Stimulated activated CD4-positive, alpha-beta T cell treated with anti-CD3 and anti-CD28 coated beads, Interleukin-4, amount 100 ng/mL, for 1 hour (primary cell): Measurements from ENCODE around the gene PHEX.

ENCODE experiments used
- DNase-seq: peaks from one replicate; pipeline ENCODE4 v3.0.0-alpha.2; 2020

The PHEX gene

DNA sequence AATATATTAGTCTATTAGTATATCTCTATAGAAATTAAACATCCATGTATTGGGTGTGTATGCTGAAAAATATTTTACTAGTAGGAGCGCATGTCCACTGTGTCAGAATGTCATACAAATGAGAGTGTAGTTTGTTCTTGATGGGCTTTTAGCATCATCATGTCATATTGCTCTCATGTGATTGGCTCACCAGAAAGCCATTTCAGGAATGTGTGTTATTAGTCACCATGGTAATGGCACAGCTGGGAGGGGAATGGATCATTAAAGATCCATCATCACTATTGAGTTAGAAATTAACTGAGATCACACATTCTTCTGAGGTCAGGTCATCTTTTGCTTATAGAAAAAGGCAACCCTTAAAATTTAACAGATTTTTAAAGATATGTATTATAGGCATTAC, 77.3 kb downstream of the PHEX start:
- no peak for DNase-seq

DNA sequence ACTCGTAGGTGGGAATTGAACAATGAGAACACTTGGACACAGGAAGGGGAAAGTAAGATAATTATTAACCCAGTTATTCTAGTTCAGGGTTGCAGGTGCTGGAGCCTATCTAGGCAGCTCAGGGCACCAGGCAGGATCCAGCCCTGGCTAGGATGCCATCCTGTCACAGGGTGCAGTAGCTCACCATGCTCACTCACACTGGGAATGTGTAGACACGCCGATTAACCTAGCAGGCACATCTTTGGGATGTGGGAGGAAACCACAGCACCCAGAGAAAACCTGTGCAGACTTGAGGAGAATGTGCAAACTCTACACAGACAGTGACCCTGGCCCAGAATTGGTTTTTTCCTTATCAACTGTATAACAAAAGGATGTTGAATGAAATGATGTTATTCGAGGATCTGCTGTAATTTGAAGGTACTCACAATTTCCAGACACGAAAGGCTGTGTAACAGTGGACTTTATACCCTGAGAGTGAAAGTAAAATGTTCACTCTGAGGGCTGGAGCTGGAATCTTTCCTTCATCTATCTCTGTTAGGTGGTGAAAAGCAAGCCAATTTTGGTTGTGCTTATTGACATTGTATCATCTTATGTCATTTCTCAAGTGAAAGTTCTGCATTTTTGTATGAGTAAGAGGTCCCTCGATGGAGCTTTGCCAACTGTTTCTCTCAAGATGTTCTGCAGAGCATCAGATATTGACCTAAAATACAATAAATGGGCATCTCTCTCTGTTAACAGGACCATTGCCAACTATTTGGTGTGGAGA, 78.8 kb downstream of the PHEX start:
- DNase-seq = no peak

DNA sequence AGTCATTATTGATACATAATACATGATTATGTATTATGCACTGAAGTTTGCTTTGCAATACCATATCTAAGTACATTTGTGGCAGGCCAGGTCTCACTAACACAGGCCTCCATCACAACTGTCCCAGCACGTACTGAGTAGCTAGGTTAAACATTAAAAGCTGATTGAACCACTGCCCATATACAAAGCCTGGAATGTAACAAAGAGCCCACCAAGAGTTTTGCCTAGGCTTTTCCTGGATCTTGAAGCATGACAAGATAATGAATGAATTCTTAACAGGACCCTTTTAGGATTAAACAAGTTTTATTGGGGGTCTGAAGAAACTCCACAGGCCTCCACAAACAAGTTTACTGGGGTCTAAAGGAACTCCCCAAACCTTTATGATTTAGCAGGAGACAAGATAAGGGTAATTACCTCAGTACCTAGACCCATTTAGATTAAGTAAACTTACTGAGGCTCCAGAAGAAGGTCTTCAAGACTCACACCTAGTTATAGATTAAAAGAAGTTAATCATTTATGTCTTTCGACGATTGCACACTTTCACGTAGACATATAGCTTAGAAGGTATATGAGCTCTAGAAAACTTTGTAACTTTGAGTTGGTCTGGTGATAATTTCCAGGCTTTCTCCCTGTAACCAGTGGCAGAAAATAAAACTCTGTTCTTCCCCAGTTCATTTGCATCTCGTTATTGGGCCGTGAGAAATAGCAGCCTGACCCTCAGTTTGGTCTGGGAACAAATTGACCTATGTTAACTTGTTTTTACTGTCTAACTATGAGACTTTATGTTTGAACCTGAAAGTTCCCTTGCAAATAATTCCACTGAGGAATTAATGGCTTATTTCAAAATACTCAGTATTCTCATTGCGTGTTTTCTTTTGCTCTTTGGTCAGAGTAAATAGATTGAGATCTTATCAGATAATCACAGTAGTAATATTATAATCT, 84.8 kb downstream of the PHEX start:
- no peak for DNase-seq

DNA sequence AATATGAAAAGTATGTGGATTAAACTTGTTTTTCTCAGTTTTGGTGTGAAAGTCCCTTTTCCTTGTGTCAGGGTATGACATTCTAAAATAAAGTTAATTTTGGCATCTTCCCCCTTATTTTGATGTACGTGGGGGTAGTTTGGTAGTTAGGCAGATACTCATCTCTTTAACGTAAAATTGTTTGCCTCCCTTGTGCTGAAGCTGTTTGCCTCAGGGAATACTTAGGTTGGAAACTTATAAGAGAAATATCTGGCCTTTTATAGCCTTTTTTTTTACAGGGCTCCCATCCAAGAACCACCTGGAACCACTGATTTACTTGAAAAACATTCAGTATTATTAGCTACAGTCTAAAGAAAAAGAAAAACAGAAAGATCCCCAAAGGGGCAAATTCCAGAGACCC, 85.5 kb downstream of the PHEX start:
- no peak for DNase-seq

DNA sequence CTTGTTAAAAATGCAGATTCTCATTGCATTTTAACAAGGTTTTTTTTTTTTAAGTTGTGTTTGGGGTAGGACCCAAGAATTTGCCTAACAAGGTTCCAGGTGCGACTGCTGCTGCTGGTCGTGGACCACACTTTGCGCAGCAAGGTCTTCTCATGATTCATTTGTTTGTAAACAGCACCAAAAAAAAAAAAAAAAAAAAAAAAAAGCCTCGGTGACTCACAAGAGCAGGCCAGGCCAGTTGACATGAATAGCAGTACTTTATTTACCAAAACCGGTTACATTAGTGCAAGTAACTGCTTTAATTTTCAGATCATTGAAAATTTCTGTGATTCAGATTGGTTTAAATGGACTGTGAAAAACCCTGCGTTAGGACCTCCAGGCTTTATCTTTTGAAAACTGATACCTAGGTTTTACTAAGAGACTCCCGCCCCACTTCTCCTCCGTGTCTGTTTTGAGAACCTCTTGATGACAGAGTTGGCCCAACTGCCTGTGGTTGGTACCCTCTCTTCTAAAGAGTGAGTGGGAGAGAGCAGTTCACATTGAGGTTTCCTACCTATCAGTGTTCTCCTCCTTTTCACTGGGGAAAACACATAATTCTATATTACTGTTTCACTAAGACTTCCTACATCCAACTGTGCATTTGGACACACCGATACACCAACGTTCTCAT, 86.2 kb downstream of the PHEX start:
- DNase-seq = no peak

DNA sequence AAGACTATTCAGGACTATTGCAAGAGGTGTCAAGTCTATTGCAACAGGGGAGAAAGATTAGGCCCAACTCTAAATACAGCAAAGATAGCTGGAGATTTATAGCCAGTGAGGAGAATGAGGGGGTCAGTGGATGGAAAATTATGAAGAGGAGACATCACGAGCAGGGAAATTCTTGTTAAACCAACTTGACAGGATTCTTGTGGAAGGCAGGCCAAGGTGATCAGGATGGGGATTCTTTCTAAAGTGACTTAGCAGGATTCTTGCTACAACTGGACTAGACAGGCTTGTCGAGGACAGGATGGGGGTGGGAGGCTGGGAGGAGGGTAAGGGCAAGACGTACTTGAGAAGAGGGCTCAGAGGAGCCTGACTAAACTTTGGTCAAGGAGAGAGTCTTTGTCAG, 89.0 kb downstream of the PHEX start:
- no peak for DNase-seq

DNA sequence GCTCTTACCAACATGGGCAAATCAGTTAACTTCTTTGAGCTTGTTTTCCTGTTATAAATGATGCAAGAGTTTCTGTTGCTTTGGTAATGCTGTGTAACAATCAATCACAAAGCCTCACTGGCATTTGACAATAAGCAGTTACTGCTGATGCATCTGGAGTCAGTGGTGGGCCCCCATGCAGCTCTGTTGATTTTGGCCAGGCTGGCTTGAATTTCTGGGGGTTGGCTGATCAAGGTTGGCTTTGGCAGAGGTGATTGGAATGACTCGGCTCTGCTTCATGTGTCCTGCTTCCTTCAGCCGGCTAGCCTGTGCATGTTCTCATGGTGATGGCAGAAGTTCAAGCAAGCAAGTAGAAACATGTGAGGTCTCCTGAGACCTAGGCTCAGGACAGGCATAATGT, 90.4 kb downstream of the PHEX start:
- no peak for DNase-seq

DNA sequence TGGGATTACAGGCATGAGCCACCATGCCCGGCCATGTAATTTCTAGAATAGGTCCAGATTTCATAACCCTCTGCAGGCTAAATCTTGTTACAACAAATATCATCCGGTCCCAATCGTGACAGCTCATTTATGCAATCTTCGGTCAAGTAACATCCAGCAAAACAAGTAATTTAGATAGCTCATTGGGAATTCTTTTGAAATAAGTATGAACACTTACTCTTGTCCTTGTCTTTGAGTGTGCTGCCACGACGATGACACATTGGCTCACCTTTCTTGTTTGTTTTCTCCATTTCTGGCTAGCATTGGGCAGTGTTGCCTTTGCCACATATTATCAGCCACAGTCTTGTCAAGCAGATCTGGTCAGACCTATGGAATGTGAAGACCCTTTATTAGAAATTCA, 92.0 kb downstream of the PHEX start:
- no peak for DNase-seq

DNA sequence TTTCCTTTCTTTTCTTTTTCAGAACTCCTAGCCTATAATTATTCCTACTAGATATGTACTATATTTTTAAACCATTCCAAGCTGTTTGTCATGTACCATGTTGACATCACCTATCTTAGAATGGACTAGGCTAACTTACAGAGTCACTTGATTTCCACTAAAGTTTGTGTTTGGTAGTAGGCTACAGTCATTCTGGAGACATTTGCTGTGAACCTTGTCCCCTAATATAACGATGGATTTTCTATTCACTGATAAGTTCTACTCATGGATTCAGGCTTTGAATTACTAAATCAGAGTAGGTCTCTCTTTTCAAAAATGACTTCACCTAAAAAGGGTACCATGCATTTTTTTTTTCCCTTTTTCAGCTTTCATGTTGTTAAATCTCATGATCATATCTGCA, 93.4 kb downstream of the PHEX start:
- DNase-seq = no peak

DNA sequence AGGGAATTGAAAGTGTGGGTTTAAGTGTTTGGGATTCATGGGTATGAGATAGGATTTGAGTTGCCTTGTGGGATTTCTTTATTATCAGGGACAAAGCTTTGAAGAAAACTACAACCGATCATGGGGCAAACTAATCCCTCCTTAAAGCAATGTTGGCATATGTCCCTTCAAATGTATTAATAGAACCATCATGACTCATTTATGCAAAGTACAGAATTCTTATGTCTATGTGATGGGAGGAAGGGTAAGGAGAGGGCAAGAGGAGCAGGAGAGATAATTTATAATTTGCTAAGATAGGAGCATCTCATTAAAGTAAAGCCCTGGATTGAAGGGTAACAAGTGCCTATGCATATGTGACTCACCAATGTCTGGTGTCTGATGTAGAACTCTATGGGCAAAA, 94.2 kb downstream of the PHEX start:
- no peak for DNase-seq

DNA sequence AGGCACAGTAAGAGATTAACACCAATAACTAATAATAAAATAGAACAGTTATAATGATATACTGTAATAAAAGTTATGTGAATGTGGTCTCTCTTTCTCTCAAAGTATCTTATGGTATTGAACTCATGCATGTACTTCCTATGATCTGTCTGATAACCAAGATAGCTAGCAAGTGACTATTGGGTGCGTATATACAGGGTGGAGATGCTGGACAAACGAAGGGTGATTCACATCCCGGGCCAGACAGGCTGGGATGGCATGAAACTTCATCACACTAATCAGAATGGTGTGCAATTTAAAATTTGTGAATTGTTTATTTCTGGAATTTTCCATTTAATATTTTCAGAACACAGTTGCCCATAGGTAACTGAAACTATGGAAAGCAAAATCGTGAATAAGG, 96.8 kb downstream of the PHEX start:
- DNase-seq = no peak

DNA sequence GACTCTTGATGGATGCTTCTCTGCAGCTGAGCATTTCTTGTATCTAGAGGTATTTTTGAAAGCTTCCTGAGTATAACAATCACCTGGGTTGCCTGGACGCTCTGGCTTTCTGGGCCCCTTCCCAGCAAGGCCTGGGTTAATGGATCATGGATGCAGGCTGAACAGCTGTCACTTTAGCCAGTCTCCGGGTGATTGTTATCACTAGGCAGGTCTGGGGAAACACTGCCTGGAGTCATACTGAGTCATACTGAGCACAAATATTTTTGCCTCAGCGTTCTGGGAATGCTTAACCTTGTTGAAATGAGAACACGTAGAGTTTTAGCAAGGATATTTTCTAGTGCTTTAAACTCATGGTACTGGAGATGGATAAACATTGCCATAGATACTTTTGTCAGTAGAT, 102.6 kb downstream of the PHEX start:
- no peak for DNase-seq

DNA sequence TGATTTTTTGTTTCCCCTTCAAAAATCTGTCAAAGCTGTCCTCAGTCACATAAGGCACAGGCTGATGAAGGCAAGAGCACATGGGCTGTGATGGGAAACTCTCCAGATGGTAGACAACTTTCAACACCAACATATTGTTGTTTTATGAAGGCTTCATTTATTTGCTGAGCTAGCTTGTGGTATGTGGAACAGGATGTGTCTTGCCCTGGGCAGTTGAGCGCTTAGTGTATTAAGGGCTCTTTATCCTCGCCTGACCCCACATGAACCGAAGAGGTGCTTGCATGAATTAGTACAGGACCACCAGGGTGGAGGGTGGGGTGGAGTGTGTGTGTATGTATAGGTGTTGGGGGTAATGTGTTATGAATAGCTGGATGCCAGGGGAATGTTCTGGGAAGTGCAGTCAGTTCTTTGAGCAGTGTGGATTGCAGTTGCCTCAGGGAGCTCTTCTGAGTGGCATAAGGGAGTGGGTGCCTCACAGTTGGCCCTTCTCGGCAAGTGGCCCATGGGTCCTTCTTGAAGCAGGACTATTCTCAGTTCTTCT, 103.1 kb downstream of the PHEX start:
- DNase-seq = no peak

DNA sequence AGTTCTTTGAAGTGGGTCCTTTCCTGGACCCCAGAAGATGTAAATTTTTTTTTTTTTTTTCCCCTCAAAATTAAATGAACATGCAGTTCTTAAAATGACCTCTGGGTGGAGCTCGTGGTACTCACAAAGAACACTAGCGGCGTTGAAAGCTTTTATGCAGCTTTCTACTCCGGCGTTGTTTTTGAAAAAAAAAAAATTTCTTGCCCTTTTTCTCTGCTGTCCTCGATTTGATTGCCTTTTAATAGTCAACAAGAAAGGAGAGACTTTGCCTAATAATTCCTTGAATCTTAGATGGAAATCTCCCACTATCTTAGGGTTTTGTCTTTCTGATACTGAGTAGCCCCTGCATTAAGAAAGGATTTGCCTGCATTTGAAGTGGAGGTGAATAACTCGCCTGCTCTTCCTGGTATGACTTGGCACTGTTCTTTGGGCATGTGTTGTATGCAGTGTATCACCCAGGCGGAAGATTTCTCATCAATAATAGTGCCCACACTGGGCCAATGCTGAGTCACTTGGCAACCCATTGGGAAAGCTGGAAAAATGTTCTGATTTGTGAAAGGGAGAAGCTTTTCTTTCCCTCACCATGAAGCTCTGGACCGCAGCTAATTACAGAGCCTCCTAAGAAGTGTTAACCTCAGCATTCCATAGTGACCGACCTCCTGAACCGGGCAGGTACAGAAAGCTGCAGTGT, 104.0 kb downstream of the PHEX start:
- no peak for DNase-seq

DNA sequence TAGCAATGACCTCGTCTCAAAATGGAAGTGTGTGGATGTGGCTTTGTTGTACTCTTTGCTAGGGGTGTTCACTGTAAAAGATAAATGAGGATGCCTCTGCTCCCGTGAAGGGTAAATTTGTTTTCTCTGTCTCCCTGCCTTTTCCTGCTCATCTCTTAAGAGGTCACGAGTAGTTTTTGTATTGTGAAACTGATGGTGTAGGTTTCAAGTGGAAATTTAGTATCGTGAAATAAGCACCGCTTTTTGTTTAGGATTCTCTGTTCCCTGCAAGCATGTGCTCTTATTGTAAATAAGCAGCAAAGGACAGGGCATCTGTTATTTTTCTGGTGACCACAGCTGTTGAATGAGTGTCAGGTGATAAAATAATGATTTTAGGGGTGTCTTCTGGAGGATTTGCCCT, 104.6 kb downstream of the PHEX start:
- no peak for DNase-seq

DNA sequence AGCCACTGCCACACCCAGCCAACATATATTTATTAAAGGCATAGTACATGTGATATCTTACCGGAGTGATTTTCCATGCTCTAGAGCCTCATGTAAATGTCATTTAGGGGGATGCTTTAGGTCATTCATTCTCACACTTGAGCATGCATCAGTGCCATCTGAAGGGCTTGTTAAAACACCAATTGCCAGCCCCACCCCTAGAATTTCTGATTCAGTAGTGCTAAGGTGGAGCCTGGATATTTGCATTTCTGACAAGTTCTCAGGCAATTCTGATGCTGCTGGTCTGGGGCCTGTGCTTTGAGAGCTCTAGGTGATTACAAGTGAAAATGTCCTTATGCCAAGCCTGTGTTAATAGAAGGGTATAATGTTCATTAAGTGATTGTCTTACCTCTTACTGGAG, 107.7 kb downstream of the PHEX start:
- DNase-seq = no peak

DNA sequence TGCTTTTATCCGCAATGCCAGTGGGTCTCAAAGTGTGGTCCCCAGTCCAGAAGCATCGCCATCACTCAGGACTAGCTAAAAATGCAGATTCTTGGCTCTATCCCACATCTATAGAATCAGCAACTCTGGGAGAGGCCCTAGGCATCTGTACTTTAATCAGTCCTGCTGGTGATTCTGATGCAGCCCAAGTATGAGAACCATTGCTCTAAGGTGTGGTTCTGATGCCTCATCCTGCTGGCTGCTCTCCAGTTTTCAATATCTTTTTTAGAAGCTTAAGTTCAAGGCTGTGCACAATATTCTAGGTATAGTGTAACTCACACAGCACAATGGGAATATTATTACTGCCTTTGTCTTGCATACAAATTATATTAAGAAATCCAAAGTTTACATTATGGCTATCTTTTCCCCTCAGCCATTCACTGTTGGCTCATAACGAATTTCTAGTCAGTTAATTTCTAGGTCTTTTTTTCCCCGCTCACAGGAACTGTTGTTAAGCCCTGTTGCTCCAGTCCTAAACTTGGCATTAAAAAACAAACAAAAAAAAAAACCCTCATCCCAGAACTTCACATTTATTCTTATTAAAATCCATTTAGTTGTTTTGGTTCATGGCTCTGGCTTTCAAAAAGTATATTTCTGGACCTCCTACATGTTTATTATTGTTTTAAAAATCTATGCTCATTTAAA, 109.1 kb downstream of the PHEX start:
- no peak for DNase-seq

DNA sequence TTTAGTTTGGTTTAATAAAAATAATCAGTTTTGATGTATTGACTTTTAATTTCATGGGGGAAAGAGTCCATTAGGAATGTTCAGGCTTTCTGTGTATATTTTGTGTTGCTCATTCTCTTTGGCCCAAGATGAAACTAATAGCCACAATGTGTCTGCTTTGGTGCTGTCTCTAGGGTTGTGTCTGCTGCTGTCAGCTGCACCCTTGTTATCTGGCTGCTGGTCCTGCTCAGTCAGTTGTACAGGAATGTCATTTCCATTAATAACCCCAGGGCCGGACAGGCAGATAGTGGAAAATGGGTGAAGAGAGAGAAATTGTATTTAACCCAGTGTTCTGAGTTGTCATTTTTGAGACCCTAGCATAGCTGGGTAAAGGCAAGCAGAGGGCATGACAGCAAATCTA, 115.1 kb downstream of the PHEX start:
- no peak for DNase-seq

DNA sequence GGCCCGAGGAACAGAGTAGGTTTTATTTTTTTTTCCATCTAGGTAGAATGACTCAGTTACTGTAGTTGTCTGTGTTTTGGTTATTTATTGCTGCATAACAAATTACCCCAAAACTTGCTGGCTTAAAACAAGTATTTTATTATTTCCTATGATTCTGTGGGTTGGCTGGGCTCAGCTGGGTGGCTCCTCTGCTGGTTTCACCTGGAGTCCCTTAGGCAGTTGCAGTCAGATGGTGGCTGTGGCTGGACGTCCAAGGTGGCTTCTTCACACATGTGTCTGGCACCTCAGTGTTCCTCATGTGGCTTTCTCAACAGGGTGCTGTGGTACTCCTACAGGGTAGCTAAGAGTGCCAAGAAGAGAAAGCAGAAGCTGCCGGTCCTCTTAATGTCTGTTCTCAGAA, 115.8 kb downstream of the PHEX start:
- no peak for DNase-seq

DNA sequence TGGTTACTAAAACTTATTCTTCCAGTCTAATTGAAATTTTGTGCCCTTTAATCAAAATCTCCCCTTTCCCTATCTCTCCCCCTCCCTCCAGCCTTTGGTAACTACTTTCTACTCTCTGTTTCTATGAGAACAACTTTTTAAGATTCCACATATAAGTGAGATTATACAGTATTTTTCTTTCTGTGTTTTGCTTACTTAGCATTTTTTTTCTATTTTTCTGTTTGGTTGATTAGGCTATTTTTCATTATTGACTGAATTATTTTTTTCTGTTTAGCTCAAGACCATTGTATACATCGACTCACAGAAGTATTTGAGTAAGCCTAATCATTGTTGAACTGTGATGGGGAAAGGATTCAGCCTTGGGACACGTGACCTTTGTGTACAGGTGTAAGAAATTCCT, 116.4 kb downstream of the PHEX start:
- DNase-seq = no peak

DNA sequence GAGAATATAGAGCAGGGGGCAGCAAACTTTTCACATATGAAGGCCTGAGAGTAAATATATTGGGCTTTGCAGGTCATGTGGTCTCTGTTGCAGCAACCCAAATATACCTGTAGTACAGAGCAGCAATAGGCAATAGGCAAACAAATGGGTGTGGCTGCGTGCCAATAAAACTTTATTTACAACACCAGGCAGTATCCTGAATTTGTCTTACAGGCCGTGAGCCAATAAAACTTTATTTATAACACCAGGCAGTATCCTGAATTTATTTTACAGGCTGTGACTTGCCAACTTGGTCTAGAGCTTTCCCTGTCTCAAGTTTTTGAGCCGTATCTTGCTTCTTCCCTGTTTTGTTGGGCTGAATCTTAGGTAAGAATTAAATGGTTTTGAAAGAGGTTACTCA, 118.2 kb downstream of the PHEX start:
- no peak for DNase-seq

DNA sequence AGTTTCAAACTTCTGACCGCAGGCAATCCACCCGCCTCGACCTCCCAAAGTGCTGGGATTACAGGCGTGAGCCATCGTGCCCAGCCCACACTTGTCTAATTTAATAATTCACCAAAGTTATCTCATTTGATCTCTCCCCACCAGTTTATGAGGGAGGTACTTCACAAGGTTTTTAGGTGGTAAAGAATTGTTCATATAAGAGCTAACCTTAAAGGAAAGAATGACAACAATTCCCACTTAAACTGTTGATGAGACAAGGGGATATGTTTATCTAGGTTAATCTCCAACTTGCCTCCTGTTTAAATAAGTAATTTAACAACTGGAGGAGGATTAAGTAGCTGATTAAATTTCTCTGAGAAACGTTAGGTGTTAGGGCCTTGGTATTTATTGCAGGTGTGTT, 123.0 kb downstream of the PHEX start:
- no peak for DNase-seq
